Measurements from ENCODE around the gene SGK1. TPM values are rescaled to one million over a fixed set of nuclear protein-coding genes. Genes with fewer than 3 reads are reported as not detected.

SGK1 gene
- polyA plus RNA-seq, 1 of the 3 experiments (the other 2 are of a cell fraction): 440 TPM

- Histone ChIP-seq H3K9me3 (no peaks in the 10 kb centered on the region), H4K20me1 (ENCODE audit: insufficient read depth) (no peaks in the 10 kb centered on the region), H3K27me3 (ENCODE audit: insufficient read depth) (no peaks in the 10 kb centered on the region), H3K4me2 (peak overlapping the region; percentile 90), H3K79me2 (ENCODE audit: insufficient read depth) (no peaks in the 10 kb centered on the region), H3K9me2 (no peaks in the 10 kb centered on the region), H3K4me3 (ENCODE audit: low read depth in 2 of 2, low read length in 1 of 2) (peak overlapping the region; percentile 74 to 81), H3K36me3 (replicated peaks in 1 of 2; ENCODE audit: control insufficient read depth in 1 of 2, insufficient read depth in 2 of 2, low read length in 1 of 2) (no peaks in the 10 kb centered on the region), H3F3A (replicated peaks; ENCODE audit: insufficient read depth) (peaks cover 5% of the 10 kb centered on the region), H3K4me1 (ENCODE audit: control insufficient read depth in 1 of 2, insufficient read depth in 2 of 2, low read depth in 1 of 2, low read length in 1 of 2) (peaks cover 4% of the 10 kb centered on the region in 2 experiments; a peak in 2 of 4 replicates), H2AFZ (ENCODE audit: low read depth) (peak overlapping the region; percentile 88), H3K27ac (ENCODE audit: low read depth in 2 of 2, low read length in 1 of 2) (peak overlapping the region in 1 of 2 experiments; percentile 28; a peak in 2 of 4 replicates), H3K9ac (peak overlapping the region; percentile 67)
- ChIA-PET CTCF (interaction anchor here (0.7 to 1.5 kb wide), 4 partner anchors 10 to 323 kb away, joined by 3 to 5 read pairs (median 3); no protein-coding TSS in a partner anchor), POLR2A (no interaction called here)
- no peak for DNase-seq
- TF ChIP-seq GATA2 (CRISPR knock-in tag; IDR thresholded peaks at IDR 0.05): no peak
- TF ChIP-seq SMC3 (IDR thresholded peaks at IDR 0.05; ENCODE audit: low read depth, low read length): no peak
- no peak for TF ChIP-seq CHD2 (IDR thresholded peaks at IDR 0.05; ENCODE audit: low read length, partially characterized antibody)
- no peak for TF ChIP-seq TEAD4 (IDR thresholded peaks at IDR 0.05; ENCODE audit: borderline replicate concordance, insufficient read depth)
- no peak for TF ChIP-seq NRF1 (IDR thresholded peaks at IDR 0.05; ENCODE audit: low read depth, low read length)
- no peak for TF ChIP-seq GABPA (IDR thresholded peaks at IDR 0.05; ENCODE audit: low read depth)
- TF ChIP-seq, protein P1, sequence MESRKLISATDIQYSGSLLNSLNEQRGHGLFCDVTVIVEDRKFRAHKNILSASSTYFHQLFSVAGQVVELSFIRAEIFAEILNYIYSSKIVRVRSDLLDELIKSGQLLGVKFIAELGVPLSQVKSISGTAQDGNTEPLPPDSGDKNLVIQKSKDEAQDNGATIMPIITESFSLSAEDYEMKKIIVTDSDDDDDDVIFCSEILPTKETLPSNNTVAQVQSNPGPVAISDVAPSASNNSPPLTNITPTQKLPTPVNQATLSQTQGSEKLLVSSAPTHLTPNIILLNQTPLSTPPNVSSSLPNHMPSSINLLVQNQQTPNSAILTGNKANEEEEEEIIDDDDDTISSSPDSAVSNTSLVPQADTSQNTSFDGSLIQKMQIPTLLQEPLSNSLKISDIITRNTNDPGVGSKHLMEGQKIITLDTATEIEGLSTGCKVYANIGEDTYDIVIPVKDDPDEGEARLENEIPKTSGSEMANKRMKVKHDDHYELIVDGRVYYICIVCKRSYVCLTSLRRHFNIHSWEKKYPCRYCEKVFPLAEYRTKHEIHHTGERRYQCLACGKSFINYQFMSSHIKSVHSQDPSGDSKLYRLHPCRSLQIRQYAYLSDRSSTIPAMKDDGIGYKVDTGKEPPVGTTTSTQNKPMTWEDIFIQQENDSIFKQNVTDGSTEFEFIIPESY (IDR thresholded peaks at IDR 0.05; ENCODE audit: borderline replicate concordance, low read depth): no peak
- no peak for TF ChIP-seq NFIC (IDR thresholded peaks at IDR 0.05; ENCODE audit: borderline replicate concordance)
- no peak for TF ChIP-seq RFX5 (IDR thresholded peaks at IDR 0.05; ENCODE audit: low read length)
- TF ChIP-seq ELF1 (IDR thresholded peaks at IDR 0.05): no peak
- TF ChIP-seq, protein P2, sequence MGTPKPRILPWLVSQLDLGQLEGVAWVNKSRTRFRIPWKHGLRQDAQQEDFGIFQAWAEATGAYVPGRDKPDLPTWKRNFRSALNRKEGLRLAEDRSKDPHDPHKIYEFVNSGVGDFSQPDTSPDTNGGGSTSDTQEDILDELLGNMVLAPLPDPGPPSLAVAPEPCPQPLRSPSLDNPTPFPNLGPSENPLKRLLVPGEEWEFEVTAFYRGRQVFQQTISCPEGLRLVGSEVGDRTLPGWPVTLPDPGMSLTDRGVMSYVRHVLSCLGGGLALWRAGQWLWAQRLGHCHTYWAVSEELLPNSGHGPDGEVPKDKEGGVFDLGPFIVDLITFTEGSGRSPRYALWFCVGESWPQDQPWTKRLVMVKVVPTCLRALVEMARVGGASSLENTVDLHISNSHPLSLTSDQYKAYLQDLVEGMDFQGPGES (IDR thresholded peaks at IDR 0.05; ENCODE audit: low read depth, low read length): no peak
- no peak for TF ChIP-seq FOXM1 (IDR thresholded peaks at IDR 0.05; ENCODE audit: low read depth)
- TF ChIP-seq, protein P3, sequence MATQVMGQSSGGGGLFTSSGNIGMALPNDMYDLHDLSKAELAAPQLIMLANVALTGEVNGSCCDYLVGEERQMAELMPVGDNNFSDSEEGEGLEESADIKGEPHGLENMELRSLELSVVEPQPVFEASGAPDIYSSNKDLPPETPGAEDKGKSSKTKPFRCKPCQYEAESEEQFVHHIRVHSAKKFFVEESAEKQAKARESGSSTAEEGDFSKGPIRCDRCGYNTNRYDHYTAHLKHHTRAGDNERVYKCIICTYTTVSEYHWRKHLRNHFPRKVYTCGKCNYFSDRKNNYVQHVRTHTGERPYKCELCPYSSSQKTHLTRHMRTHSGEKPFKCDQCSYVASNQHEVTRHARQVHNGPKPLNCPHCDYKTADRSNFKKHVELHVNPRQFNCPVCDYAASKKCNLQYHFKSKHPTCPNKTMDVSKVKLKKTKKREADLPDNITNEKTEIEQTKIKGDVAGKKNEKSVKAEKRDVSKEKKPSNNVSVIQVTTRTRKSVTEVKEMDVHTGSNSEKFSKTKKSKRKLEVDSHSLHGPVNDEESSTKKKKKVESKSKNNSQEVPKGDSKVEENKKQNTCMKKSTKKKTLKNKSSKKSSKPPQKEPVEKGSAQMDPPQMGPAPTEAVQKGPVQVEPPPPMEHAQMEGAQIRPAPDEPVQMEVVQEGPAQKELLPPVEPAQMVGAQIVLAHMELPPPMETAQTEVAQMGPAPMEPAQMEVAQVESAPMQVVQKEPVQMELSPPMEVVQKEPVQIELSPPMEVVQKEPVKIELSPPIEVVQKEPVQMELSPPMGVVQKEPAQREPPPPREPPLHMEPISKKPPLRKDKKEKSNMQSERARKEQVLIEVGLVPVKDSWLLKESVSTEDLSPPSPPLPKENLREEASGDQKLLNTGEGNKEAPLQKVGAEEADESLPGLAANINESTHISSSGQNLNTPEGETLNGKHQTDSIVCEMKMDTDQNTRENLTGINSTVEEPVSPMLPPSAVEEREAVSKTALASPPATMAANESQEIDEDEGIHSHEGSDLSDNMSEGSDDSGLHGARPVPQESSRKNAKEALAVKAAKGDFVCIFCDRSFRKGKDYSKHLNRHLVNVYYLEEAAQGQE (IDR thresholded peaks at IDR 0.05; ENCODE audit: low read depth, low read length): no peak
- no peak for TF ChIP-seq RXRA (IDR thresholded peaks at IDR 0.05; ENCODE audit: borderline replicate concordance, low read depth)
- no peak for TF ChIP-seq YY1 (IDR thresholded peaks at IDR 0.05; ENCODE audit: low read depth)
- TF ChIP-seq MXI1 (IDR thresholded peaks at IDR 0.05; ENCODE audit: low read depth, low read length): no peak
- no peak for TF ChIP-seq MAX (IDR thresholded peaks at IDR 0.05; ENCODE audit: low read depth)
- TF ChIP-seq RCOR1 (IDR thresholded peaks at IDR 0.05; ENCODE audit: low read length): no peak
- TF ChIP-seq, protein P4, sequence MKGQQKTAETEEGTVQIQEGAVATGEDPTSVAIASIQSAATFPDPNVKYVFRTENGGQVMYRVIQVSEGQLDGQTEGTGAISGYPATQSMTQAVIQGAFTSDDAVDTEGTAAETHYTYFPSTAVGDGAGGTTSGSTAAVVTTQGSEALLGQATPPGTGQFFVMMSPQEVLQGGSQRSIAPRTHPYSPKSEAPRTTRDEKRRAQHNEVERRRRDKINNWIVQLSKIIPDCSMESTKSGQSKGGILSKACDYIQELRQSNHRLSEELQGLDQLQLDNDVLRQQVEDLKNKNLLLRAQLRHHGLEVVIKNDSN (IDR thresholded peaks at IDR 0.05; ENCODE audit: borderline replicate concordance, low read depth): no peak
- no peak for TF ChIP-seq SIN3A (IDR thresholded peaks at IDR 0.05; ENCODE audit: borderline replicate concordance, low read depth, low read length)
- 18% methylated on average over 8 of the region's 8 CpGs for whole genome bisulfite sequencing (ENCODE audit: low lambda C conversion rate)
These were observed 493 bp upstream of the SGK1 start for GRCh38 chr6:134318236-134318973.

Data from SK-N-SH (cell line).